K562 (cell line): Measurements from ENCODE around the gene ACOT9. TPM values are rescaled to one million over a fixed set of nuclear protein-coding genes. Genes with fewer than 3 reads are reported as not detected.
A peak's percentile ranks its signal among the peaks of the same experiment; 100 is the strongest.

Experiments
- BCLAF1 ChIP-seq, 2 experiments: fragments of 450-650 bp in 1 of 2; IDR thresholded peaks; 2 replicates each; pipeline ENCODE4 v1.6.1; 2011 to 2017; ENCODE audit warnings: low read depth in 2 of 2, antibody characterized with exemption in 1 of 2, borderline replicate concordance in 1 of 2, low read length in 1 of 2, mild to moderate bottlenecking in 1 of 2, mixed read lengths in 1 of 2; ENCODE audit not compliant: control insufficient read depth in 1 of 2
- BCOR ChIP-seq: fragments of 450-650 bp; IDR thresholded peaks from 2 replicates; pipeline ENCODE4 v1.6.1; 2016
- CEBPB ChIP-seq: fragments of 450-650 bp; IDR thresholded peaks from 2 replicates; pipeline ENCODE4 v1.6.1; 2016; ENCODE audit warnings: missing genetic modification characterization, missing compliant biosample characterization
- CEBPG ChIP-seq, 3 experiments: fragments of 200-800 bp in 1 of 3; sonication (Bioruptor generic) in 1 of 3; sonication (generic) in 1 of 3; formaldehyde crosslinking in 1 of 3; IDR thresholded peaks in 2 of 3; conservative IDR thresholded peaks in 1 of 3; 2 replicates each; pipeline versions ENCODE4 v1.6.1 to v1.8.0; 2016 to 2022; ENCODE audit warnings: missing compliant biosample characterization in 2 of 3, missing genetic modification characterization in 2 of 3, mild to moderate bottlenecking in 1 of 3, missing genetic modification reagents in 1 of 3
- CREM ChIP-seq: IDR thresholded peaks from 2 replicates; pipeline ENCODE4 v1.6.1; 2014; ENCODE audit warnings: antibody characterized with exemption, low read depth
- ERF ChIP-seq: fragments of 450-650 bp; formaldehyde crosslinking; IDR thresholded peaks from 2 replicates; pipeline ENCODE4 v1.4.0; 2020; ENCODE audit warnings: mild to moderate bottlenecking, mixed read lengths
- HOXB6 ChIP-seq: fragments of 250-450 bp; sonication (Bioruptor Pico); IDR thresholded peaks from 2 replicates; pipeline ENCODE4 v1.5.1; 2022; ENCODE audit warnings: mild to moderate bottlenecking, borderline replicate concordance
- LCOR ChIP-seq: sonication (generic); formaldehyde crosslinking; IDR thresholded peaks from 2 replicates; pipeline ENCODE4 v1.8.0; 2022; ENCODE audit warnings: mild to moderate bottlenecking, missing genetic modification reagents
- MEIS2 ChIP-seq: fragments of 450-650 bp; IDR thresholded peaks from 2 replicates; pipeline ENCODE4 v1.6.1; 2014; ENCODE audit warnings: mild to moderate bottlenecking; ENCODE audit not compliant: partially characterized antibody
- MLLT1 ChIP-seq, 2 experiments: fragments of 450-650 bp; IDR thresholded peaks; 2 replicates each; pipeline ENCODE4 v1.6.1; 2016
- NCOA1 ChIP-seq: fragments of 450-650 bp; IDR thresholded peaks from 2 replicates; pipeline ENCODE4 v1.6.1; 2016; ENCODE audit warnings: low read depth
- NFIX ChIP-seq: fragments of 250-450 bp; sonication (Bioruptor Pico); IDR thresholded peaks from 2 replicates; pipeline ENCODE4 v1.4.0; 2020; ENCODE audit warnings: low read depth, mild to moderate bottlenecking, moderate library complexity
- PKNOX1 ChIP-seq: fragments of 450-650 bp; IDR thresholded peaks from 2 replicates; pipeline ENCODE4 v1.6.1; 2016
- PML ChIP-seq: IDR thresholded peaks from 2 replicates; pipeline ENCODE4 v1.6.1; 2012; ENCODE audit warnings: low read length, inconsistent platforms
- RBM17 ChIP-seq: fragments of 200-400 bp; formaldehyde crosslinking; IDR thresholded peaks from 2 replicates; pipeline ENCODE4 v1.6.1; 2017; ENCODE audit warnings: low read depth, mild to moderate bottlenecking, low read length, borderline replicate concordance
- RBM25 ChIP-seq: fragments of 200-400 bp; formaldehyde crosslinking; IDR thresholded peaks from 2 replicates; pipeline ENCODE4 v1.6.1; 2018; ENCODE audit warnings: low read length, low read depth, moderate library complexity; ENCODE audit not compliant: severe bottlenecking
- SNRNP70 ChIP-seq: fragments of 200-400 bp; formaldehyde crosslinking; optimal IDR thresholded peaks from 2 replicates; pipeline ENCODE3; 2017; ENCODE audit warnings: low read depth, low read length
- ZC3H4 ChIP-seq: sonication (generic); formaldehyde crosslinking; IDR thresholded peaks from 2 replicates; pipeline ENCODE4 v1.9.0; 2021; ENCODE audit warnings: missing genetic modification reagents, borderline replicate concordance
- ZNF146 ChIP-seq: IDR thresholded peaks from one replicate; pipeline ENCODE4 v1.6.1; 2018; ENCODE audit warnings: missing compliant biosample characterization; ENCODE audit not compliant: unreplicated experiment
- ZNF445 ChIP-seq: fragments of 250-450 bp; sonication (Bioruptor Pico); IDR thresholded peaks from 2 replicates; pipeline ENCODE4 v1.4.0; 2020; ENCODE audit warnings: low read depth, mild to moderate bottlenecking, moderate library complexity
- ZNF668 ChIP-seq: fragments of 250-450 bp; sonication (Bioruptor Pico); IDR thresholded peaks from 2 replicates; pipeline ENCODE4 v1.8.0; 2022; ENCODE audit warnings: mild to moderate bottlenecking, inconsistent platforms
- ZNF699 ChIP-seq: fragments of 250-450 bp; sonication (Bioruptor Pico); IDR thresholded peaks from 2 replicates; pipeline ENCODE4 v1.8.0; 2021; ENCODE audit warnings: mild to moderate bottlenecking, moderate library complexity; ENCODE audit not compliant: insufficient replicate concordance
- polyA plus RNA-seq, 8 experiments: library from polyadenylated mRNA; depleted of rRNA in 4 of 8; stranded (reverse) in 5 of 8; unstranded in 3 of 8; fragments of >200 nt; fragmentation: Nextera tagmentation in 2 of 8; fragmentation: Illumina TruSeq in 1 of 8; extraction: Ambion mirVana in 2 of 8; extraction: Trizol in 1 of 8; gene quantifications; 2 replicates each; pipeline versions ENCODE4 v1.2.1 to v1.2.3, GENCODE V29; 2011 to 2014; ENCODE audit warnings: inconsistent platforms in 1 of 8, missing spikeins in 1 of 8
- total RNA-seq, 7 experiments: library from RNA; depleted of rRNA in 6 of 7; stranded (reverse); fragments of >200 nt in 6 of 7; fragmentation: Illumina TruSeq in 2 of 7; extraction: Trizol in 2 of 7; gene quantifications; 2 replicates each; pipeline versions ENCODE4 v1.2.1 to v1.2.3, GENCODE V29; 2011 to 2021; ENCODE audit warnings: low replicate concordance in 1 of 7

Gene ACOT9
- total and polyA plus RNA-seq, 9 of the 15 experiments (the other 6 are each of a cell fraction or from before 2014, with no cell fraction given): 31.2 to 80.9 (median 45.3) TPM

- TF ChIP-seq ZC3H4 (CRISPR knock-in tag): 0 out of 2 replicates have a peak, but pooled peaks have one; percentile 27
- peak; percentile 46 for TF ChIP-seq RBM25
- peak; percentile 95 for TF ChIP-seq CEBPB
- peak in 1 of 2 experiments; percentile 25; a peak in 1 of 4 replicates for TF ChIP-seq BCLAF1 (IDR thresholded peaks at IDR 0.05; ENCODE audit: borderline replicate concordance in 1 of 2, control insufficient read depth in 1 of 2, low read depth in 2 of 2, low read length in 1 of 2)
- peak; percentile 12 for TF ChIP-seq MEIS2
- TF ChIP-seq LCOR (CRISPR knock-in tag): 0 out of 2 replicates have a peak, but pooled peaks have one; percentile 18
- no peak for TF ChIP-seq ERF (CRISPR knock-in tag)
- TF ChIP-seq HOXB6: no peak
- peak; percentile 21; the same call in 1 of the 2 replicates for TF ChIP-seq NCOA1
- no peak for TF ChIP-seq ZNF699 (CRISPR knock-in tag)
- peak; percentile 99 for TF ChIP-seq ZNF146 (CRISPR knock-in tag)
- TF ChIP-seq ZNF445 (CRISPR knock-in tag): no peak
- no peak for TF ChIP-seq ZNF668 (CRISPR knock-in tag)
- TF ChIP-seq CEBPG (CRISPR knock-in tag; IDR thresholded peaks at IDR 0.05): peak; percentile 56; the same call in 1 of the 2 replicates
- peak; percentile 89 to 91 for TF ChIP-seq CEBPG (tag; conservative IDR thresholded peaks at IDR 0.05 in 1 of 2, IDR thresholded peaks at IDR 0.05 in 1 of 2)
- no peak for TF ChIP-seq SNRNP70
- no peak for TF ChIP-seq RBM17
- TF ChIP-seq MLLT1 (IDR thresholded peaks at IDR 0.05): 0 out of 4 replicates have a peak, but pooled peaks of 1 of the 2 experiments have one; percentile 12
- TF ChIP-seq CREM: peak; percentile 37; the same call in 1 of the 2 replicates
- no peak for TF ChIP-seq NFIX (CRISPR knock-in tag)
- TF ChIP-seq BCOR: peak; percentile 59
- peak; percentile 62 for TF ChIP-seq PKNOX1
- no peak for TF ChIP-seq PML
Observed at GRCh38 chrX:23784470-23785331, 41.6 kb upstream of the ACOT9 start (continued).
